Central memory CD8-positive, alpha-beta T cell (primary cell): Measurements from ENCODE around the gene TUBB6.

Source experiments
- ATAC-seq: fragments of 150-1000 bp; cut with Tn5 transposase; replicated peaks from 2 replicates; pipeline ENCODE4 v1.10.0; 2022; ENCODE audit warnings: mild to moderate bottlenecking, moderate FRiP score, moderate number of reproducible peaks; ENCODE audit not compliant: poor library complexity, severe bottlenecking; ENCODE audit errors: extremely low read depth
- DNase-seq, 2 donors: peaks; one replicate each; pipeline ENCODE4 v3.0.0; 2021; ENCODE audit warnings: low spot score in 2 of 2
- H3K27ac Mint-ChIP-seq: one replicate; pipeline ENCODE4 v1.8.0; 2022; ENCODE audit warnings: low read depth, mild to moderate bottlenecking, moderate library complexity, mixed read lengths
- H3K27me3 Mint-ChIP-seq: one replicate; pipeline ENCODE4 v1.8.0; 2022; ENCODE audit warnings: mixed read lengths
- H3K36me3 Mint-ChIP-seq: one replicate; pipeline ENCODE4 v1.8.0; 2022; ENCODE audit warnings: mild to moderate bottlenecking, moderate library complexity, mixed read lengths; ENCODE audit not compliant: insufficient read depth
- H3K4me1 Mint-ChIP-seq: one replicate; pipeline ENCODE4 v1.8.0; 2022; ENCODE audit warnings: mixed read lengths
- H3K4me3 Mint-ChIP-seq: one replicate; pipeline ENCODE4 v1.8.0; 2022; ENCODE audit warnings: mild to moderate bottlenecking, moderate library complexity, mixed read lengths
- H3K9me3 Mint-ChIP-seq: one replicate; pipeline ENCODE4 v1.8.0; 2022; ENCODE audit warnings: mixed read lengths

TUBB6 gene

GRCh38 chr18:12281861-12282260, 26.2 kb upstream of the TUBB6 start:
- no peaks in the 10 kb centered on the region for H3K36me3 Mint-ChIP-seq
- DNase-seq (no peak), ATAC-seq (no peak)
- no peaks in the 10 kb centered on the region for H3K4me1 Mint-ChIP-seq
- no peak overlapping the region for H3K27ac Mint-ChIP-seq
- peaks cover 21% of the 10 kb centered on the region for H3K27me3 Mint-ChIP-seq
- H3K4me3 Mint-ChIP-seq, result no peak overlapping the region
- H3K9me3 Mint-ChIP-seq, result no peaks in the 10 kb centered on the region

GRCh38 chr18:12282442-12283039, 25.5 kb upstream of the TUBB6 start:
- H3K27ac Mint-ChIP-seq, result no peak overlapping the region
- ATAC-seq (no peak), DNase-seq (no peak)
- no peak overlapping the region for H3K4me3 Mint-ChIP-seq
- no peaks in the 10 kb centered on the region for H3K9me3 Mint-ChIP-seq
- no peaks in the 10 kb centered on the region for H3K36me3 Mint-ChIP-seq
- H3K4me1 Mint-ChIP-seq, result no peaks in the 10 kb centered on the region
- peaks cover 18% of the 10 kb centered on the region for H3K27me3 Mint-ChIP-seq

GRCh38 chr18:12283256-12283655, 24.8 kb upstream of the TUBB6 start:
- H3K4me3 Mint-ChIP-seq, result no peak overlapping the region
- H3K27me3 Mint-ChIP-seq, result peaks cover 25% of the 10 kb centered on the region
- H3K36me3 Mint-ChIP-seq, result peaks cover 3% of the 10 kb centered on the region
- H3K9me3 Mint-ChIP-seq, result no peaks in the 10 kb centered on the region
- no peak for DNase-seq
- H3K27ac Mint-ChIP-seq, result no peak overlapping the region
- ATAC-seq, result no peak
- no peaks in the 10 kb centered on the region for H3K4me1 Mint-ChIP-seq

- ATAC-seq, result no peak
- DNase-seq, result no peak
- no peaks in the 10 kb centered on the region for H3K4me1 Mint-ChIP-seq
- no peak overlapping the region for H3K27ac Mint-ChIP-seq
- H3K27me3 Mint-ChIP-seq, result peaks cover 29% of the 10 kb centered on the region
- H3K9me3 Mint-ChIP-seq, result no peaks in the 10 kb centered on the region
- H3K36me3 Mint-ChIP-seq, result peaks cover 3% of the 10 kb centered on the region
- H3K4me3 Mint-ChIP-seq, result no peak overlapping the region
These were observed 24.4 kb upstream of the TUBB6 start for GRCh38 chr18:12283666-12284065.

GRCh38 chr18:12287131-12287681, 20.8 kb upstream of the TUBB6 start:
- no peaks in the 10 kb centered on the region for H3K4me1 Mint-ChIP-seq
- DNase-seq (no peak), ATAC-seq (no peak)
- H3K36me3 Mint-ChIP-seq, result peaks cover 3% of the 10 kb centered on the region
- H3K9me3 Mint-ChIP-seq, result no peaks in the 10 kb centered on the region
- H3K27ac Mint-ChIP-seq, result no peak overlapping the region
- peaks cover 55% of the 10 kb centered on the region for H3K27me3 Mint-ChIP-seq
- no peak overlapping the region for H3K4me3 Mint-ChIP-seq

GRCh38 chr18:12287684-12288402, 20.2 kb upstream of the TUBB6 start:
- Mint-ChIP-seq H3K36me3 (peaks cover 3% of the 10 kb centered on the region), H3K9me3 (no peaks in the 10 kb centered on the region), H3K4me3 (no peak overlapping the region), H3K27me3 (peaks cover 55% of the 10 kb centered on the region), H3K27ac (no peak overlapping the region), H3K4me1 (no peaks in the 10 kb centered on the region)
- ATAC-seq (no peak), DNase-seq (no peak)

GRCh38 chr18:12288403-12288755, 19.7 kb upstream of the TUBB6 start:
- no peak overlapping the region for H3K4me3 Mint-ChIP-seq
- no peak overlapping the region for H3K27ac Mint-ChIP-seq
- H3K27me3 Mint-ChIP-seq, result peaks cover 56% of the 10 kb centered on the region
- ATAC-seq (no peak), DNase-seq (no peak)
- H3K4me1 Mint-ChIP-seq, result no peaks in the 10 kb centered on the region
- no peaks in the 10 kb centered on the region for H3K9me3 Mint-ChIP-seq
- peaks cover 3% of the 10 kb centered on the region for H3K36me3 Mint-ChIP-seq

GRCh38 chr18:12290086-12290485, 18.0 kb upstream of the TUBB6 start:
- no peak overlapping the region for H3K27ac Mint-ChIP-seq
- H3K4me1 Mint-ChIP-seq, result no peaks in the 10 kb centered on the region
- H3K4me3 Mint-ChIP-seq, result no peak overlapping the region
- DNase-seq (no peak), ATAC-seq (no peak)
- peaks cover 57% of the 10 kb centered on the region for H3K27me3 Mint-ChIP-seq
- H3K9me3 Mint-ChIP-seq, result no peaks in the 10 kb centered on the region
- H3K36me3 Mint-ChIP-seq, result peaks cover 3% of the 10 kb centered on the region

- no peaks in the 10 kb centered on the region for H3K9me3 Mint-ChIP-seq
- H3K27me3 Mint-ChIP-seq, result peaks cover 54% of the 10 kb centered on the region
- no peaks in the 10 kb centered on the region for H3K4me1 Mint-ChIP-seq
- H3K4me3 Mint-ChIP-seq, result no peak overlapping the region
- no peak overlapping the region for H3K27ac Mint-ChIP-seq
- DNase-seq (no peak), ATAC-seq (no peak)
- peaks cover 3% of the 10 kb centered on the region for H3K36me3 Mint-ChIP-seq
These were observed 16.9 kb upstream of the TUBB6 start for GRCh38 chr18:12291161-12291560.

GRCh38 chr18:12291690-12292089, 16.4 kb upstream of the TUBB6 start:
- DNase-seq (no peak), ATAC-seq (no peak)
- no peaks in the 10 kb centered on the region for H3K4me1 Mint-ChIP-seq
- no peaks in the 10 kb centered on the region for H3K9me3 Mint-ChIP-seq
- H3K36me3 Mint-ChIP-seq, result peaks cover 3% of the 10 kb centered on the region
- H3K27me3 Mint-ChIP-seq, result peaks cover 54% of the 10 kb centered on the region
- no peak overlapping the region for H3K4me3 Mint-ChIP-seq
- no peak overlapping the region for H3K27ac Mint-ChIP-seq

- Mint-ChIP-seq H3K4me1 (no peaks in the 10 kb centered on the region), H3K36me3 (no peaks in the 10 kb centered on the region), H3K27me3 (peaks cover 38% of the 10 kb centered on the region), H3K4me3 (no peak overlapping the region), H3K27ac (no peak overlapping the region), H3K9me3 (no peaks in the 10 kb centered on the region)
- ATAC-seq (no peak), DNase-seq (no peak)
These were observed 14.2 kb upstream of the TUBB6 start for GRCh38 chr18:12293831-12294230.

- Mint-ChIP-seq H3K4me3 (no peak overlapping the region), H3K9me3 (no peaks in the 10 kb centered on the region), H3K27ac (no peak overlapping the region), H3K36me3 (no peaks in the 10 kb centered on the region), H3K4me1 (no peaks in the 10 kb centered on the region), H3K27me3 (peaks cover 25% of the 10 kb centered on the region)
- no peak for DNase-seq
- ATAC-seq, result no peak
These were observed 12.5 kb upstream of the TUBB6 start for GRCh38 chr18:12295389-12296086.

GRCh38 chr18:12296087-12296403, 12.0 kb upstream of the TUBB6 start:
- DNase-seq, result no peak
- Mint-ChIP-seq H3K9me3 (no peaks in the 10 kb centered on the region), H3K27me3 (peaks cover 23% of the 10 kb centered on the region), H3K4me1 (no peaks in the 10 kb centered on the region), H3K27ac (no peak overlapping the region), H3K36me3 (no peaks in the 10 kb centered on the region), H3K4me3 (no peak overlapping the region)
- ATAC-seq, result no peak
